ENCODE results near the gene KCNMB2.

Gene KCNMB2

GRCh38 chr3:178634975-178635374, 98.7 kb downstream of the KCNMB2 start:
- no peaks in the 10 kb centered on the region for H3K4me1 ChIP-seq (ENCODE audit: insufficient read depth, low read length)
- ATAC-seq (ENCODE audit: insufficient read depth, low read depth) (no peak), DNase-seq (no peak)
- H3K4me3 ChIP-seq (ENCODE audit: low read depth in 1 of 2, low read length in 2 of 2): no peak overlapping the region
- no peaks in the 10 kb centered on the region for H3K27me3 ChIP-seq (ENCODE audit: insufficient read depth, low read length, poor library complexity)
- no peaks in the 10 kb centered on the region for H3K79me2 ChIP-seq (ENCODE audit: insufficient read depth, low read length)
- no peaks in the 10 kb centered on the region for H3K36me3 ChIP-seq (ENCODE audit: insufficient read depth, low read length)
- H4K20me1 ChIP-seq (ENCODE audit: insufficient read depth, low read length): no peaks in the 10 kb centered on the region
- no peak overlapping the region for H3K4me2 ChIP-seq (ENCODE audit: insufficient read depth, low read length)
- no peak overlapping the region for H2AFZ ChIP-seq (ENCODE audit: low read depth, low read length)
- no peak overlapping the region for H3K9ac ChIP-seq (ENCODE audit: low read depth, low read length)
- TF ChIP-seq EZH2 (IDR thresholded peaks at IDR 0.05; ENCODE audit: borderline replicate concordance, low read depth, low read length, severe bottlenecking) (no peak), CTCF (IDR thresholded peaks at IDR 0.05; ENCODE audit: borderline replicate concordance, extremely low read depth, low read length, poor library complexity, severe bottlenecking) (no peak)
- no peak overlapping the region for H3K27ac ChIP-seq (ENCODE audit: low read length)
- no peaks in the 10 kb centered on the region for H3K9me3 ChIP-seq (ENCODE audit: insufficient read depth, low read length, severe bottlenecking)

GRCh38 chr3:178637802-178638201, 101.6 kb downstream of the KCNMB2 start:
- no peak overlapping the region for H3K9ac ChIP-seq (ENCODE audit: low read depth, low read length)
- H3K4me3 ChIP-seq (ENCODE audit: low read depth in 1 of 2, low read length in 2 of 2): no peak overlapping the region
- H2AFZ ChIP-seq (ENCODE audit: low read depth, low read length): no peak overlapping the region
- H3K9me3 ChIP-seq (ENCODE audit: insufficient read depth, low read length, severe bottlenecking): no peaks in the 10 kb centered on the region
- H3K27me3 ChIP-seq (ENCODE audit: insufficient read depth, low read length, poor library complexity): no peaks in the 10 kb centered on the region
- no peaks in the 10 kb centered on the region for H3K36me3 ChIP-seq (ENCODE audit: insufficient read depth, low read length)
- no peaks in the 10 kb centered on the region for H3K4me1 ChIP-seq (ENCODE audit: insufficient read depth, low read length)
- TF ChIP-seq CTCF (IDR thresholded peaks at IDR 0.05; ENCODE audit: borderline replicate concordance, extremely low read depth, low read length, poor library complexity, severe bottlenecking) (no peak), EZH2 (IDR thresholded peaks at IDR 0.05; ENCODE audit: borderline replicate concordance, low read depth, low read length, severe bottlenecking) (no peak)
- no peak overlapping the region for H3K4me2 ChIP-seq (ENCODE audit: insufficient read depth, low read length)
- H3K79me2 ChIP-seq (ENCODE audit: insufficient read depth, low read length): no peaks in the 10 kb centered on the region
- ATAC-seq (ENCODE audit: insufficient read depth, low read depth) (no peak), DNase-seq (no peak)
- H3K27ac ChIP-seq (ENCODE audit: low read length): no peak overlapping the region
- no peaks in the 10 kb centered on the region for H4K20me1 ChIP-seq (ENCODE audit: insufficient read depth, low read length)

- Histone ChIP-seq H3K36me3 (ENCODE audit: insufficient read depth, low read length) (no peaks in the 10 kb centered on the region), H2AFZ (ENCODE audit: low read depth, low read length) (no peak overlapping the region), H3K27me3 (ENCODE audit: insufficient read depth, low read length, poor library complexity) (no peaks in the 10 kb centered on the region), H3K4me3 (ENCODE audit: low read depth in 1 of 2, low read length in 2 of 2) (no peak overlapping the region), H3K79me2 (ENCODE audit: insufficient read depth, low read length) (no peaks in the 10 kb centered on the region), H3K9me3 (ENCODE audit: insufficient read depth, low read length, severe bottlenecking) (no peaks in the 10 kb centered on the region), H3K4me2 (ENCODE audit: insufficient read depth, low read length) (no peak overlapping the region), H4K20me1 (ENCODE audit: insufficient read depth, low read length) (no peaks in the 10 kb centered on the region), H3K27ac (ENCODE audit: low read length) (no peak overlapping the region), H3K9ac (ENCODE audit: low read depth, low read length) (no peak overlapping the region), H3K4me1 (ENCODE audit: insufficient read depth, low read length) (no peaks in the 10 kb centered on the region)
- no peak for ATAC-seq (ENCODE audit: insufficient read depth, low read depth)
- no peak for DNase-seq
- no peak for TF ChIP-seq CTCF (IDR thresholded peaks at IDR 0.05; ENCODE audit: borderline replicate concordance, extremely low read depth, low read length, poor library complexity, severe bottlenecking)
- no peak for TF ChIP-seq EZH2 (IDR thresholded peaks at IDR 0.05; ENCODE audit: borderline replicate concordance, low read depth, low read length, severe bottlenecking)
Measured at GRCh38 chr3:178645503-178645902, 109.3 kb downstream of the KCNMB2 start.

Measured in DND-41 (cell line).